Mucosa of descending colon (tissue), 3 donors: Measurements from ENCODE around the gene TBC1D4. TPM values are rescaled to one million over a fixed set of nuclear protein-coding genes. Genes with fewer than 3 reads are reported as not detected.

Source experiments
- ATAC-seq: fragments of 200-7000 bp; cut with Tn5 transposase; one replicate; pipeline ENCODE4 v1.9.1; 2020; ENCODE audit warnings: mild to moderate bottlenecking, moderate library complexity
- DNase-seq, 3 donors: peaks; one replicate each; pipeline ENCODE4 v3.0.0-alpha.2; 2020
- H3K36me3 ChIP-seq: fragments of 200-600 bp; one replicate; pipeline ENCODE4 v1.8.0; 2021; ENCODE audit warnings: low read depth, mild to moderate bottlenecking
- H3K4me1 ChIP-seq: fragments of 200-600 bp; one replicate; pipeline ENCODE4 v1.8.0; 2021; ENCODE audit warnings: low read depth, mild to moderate bottlenecking
- H3K4me3 ChIP-seq: fragments of 200-600 bp; one replicate; pipeline ENCODE4 v1.8.0; 2021; ENCODE audit warnings: mild to moderate bottlenecking
- H3K9me3 ChIP-seq: fragments of 200-600 bp; one replicate; pipeline ENCODE4 v1.8.0; 2021; ENCODE audit warnings: mild to moderate bottlenecking
- CTCF ChIP-seq: fragments of 200-600 bp; IDR thresholded peaks from one replicate; pipeline ENCODE4 v1.8.0; 2022; ENCODE audit warnings: antibody characterized with exemption, mild to moderate bottlenecking
- intact Hi-C, 2 donors: fragments of 100-400 bp; cut with DNase I in 1 of 2; cut with micrococcal nuclease in 1 of 2; formaldehyde crosslinking; loops; one replicate each; pipeline versions ENCODE4 v1.11.0 to v1.11.1; 2022; cut with DNase I, micrococcal nuclease
- total RNA-seq, 3 donors: library from RNA; stranded (reverse); fragmentation: NEBNext Ultra II Directional in 2 of 3; extraction: Animal tissue kit (Norgen Biotek cat#: 25700) in 2 of 3; gene quantifications; one replicate each; pipeline versions ENCODE4 v1.2.1 to v1.2.4, GENCODE V29; 2021 to 2023
- donor health status: DM: no; HTN: no; CAD: no; lungs with moderate emphysema.
- donor health status: DM: no; HTN: no; CAD: no.
- donor health status: DM: no; HTN: yes; CAD: no.

The TBC1D4 gene
- total RNA-seq, 3 donors from 2014 or later, result 13.4 to 24.6 (median 13.8) TPM

DNA sequence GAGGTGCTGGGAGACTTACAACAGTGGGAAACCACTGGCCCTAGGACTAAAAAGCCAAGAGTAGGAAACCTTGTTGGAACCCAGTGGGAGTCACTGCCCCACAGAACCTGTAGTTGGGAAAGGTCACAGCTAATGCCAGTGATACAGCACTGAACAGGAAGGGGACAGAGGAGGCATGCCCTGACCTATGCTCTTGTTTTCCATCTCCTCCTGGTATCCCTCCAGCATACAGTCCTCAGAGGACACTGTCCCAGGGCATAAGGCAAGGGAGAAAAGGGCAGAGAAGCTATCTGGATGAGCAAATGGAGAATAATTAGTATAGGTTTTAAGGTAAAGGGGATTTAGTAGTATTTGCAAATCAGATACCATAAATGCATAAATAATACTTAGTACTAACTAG lies 11.2 kb upstream of the TBC1D4 start:
- TF ChIP-seq CTCF, result no peak
- ATAC-seq (no peak), DNase-seq (no peak)
- no peaks in the 10 kb centered on the region for H3K9me3 ChIP-seq
- no peak overlapping the region for H3K4me3 ChIP-seq
- intact Hi-C loops, result no loop called here
- peaks cover 5% of the 10 kb centered on the region for H3K4me1 ChIP-seq
- H3K36me3 ChIP-seq, result no peaks in the 10 kb centered on the region

DNA sequence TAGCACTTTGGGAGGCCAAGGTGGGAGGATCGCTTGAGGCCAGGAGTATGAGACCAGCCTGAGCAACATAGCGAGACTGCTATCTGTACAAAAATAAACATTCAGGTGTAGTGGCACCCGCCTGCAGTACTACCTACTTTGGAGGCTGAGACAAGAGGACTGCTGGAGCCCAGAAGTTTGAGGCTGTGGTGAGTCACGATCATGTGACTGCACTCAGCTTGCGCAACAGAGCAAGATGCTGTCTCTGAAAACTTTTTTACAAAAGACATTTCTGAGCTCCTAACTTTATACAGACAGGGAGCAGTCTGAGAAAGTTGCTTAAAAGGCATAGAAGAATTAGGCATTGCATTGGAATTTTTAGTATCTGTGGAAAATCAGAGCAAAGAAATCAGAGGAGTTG lies 10.4 kb upstream of the TBC1D4 start:
- H3K4me1 ChIP-seq, result peaks cover 5% of the 10 kb centered on the region
- ATAC-seq (no peak), DNase-seq (no peak)
- H3K36me3 ChIP-seq, result no peaks in the 10 kb centered on the region
- H3K4me3 ChIP-seq, result no peak overlapping the region
- TF ChIP-seq CTCF, result no peak
- intact Hi-C loops, result no loop called here
- no peaks in the 10 kb centered on the region for H3K9me3 ChIP-seq

GRCh38 chr13:75491376-75491775 lies 9.4 kb upstream of the TBC1D4 start:
- no peak for DNase-seq
- Histone ChIP-seq H3K9me3 (no peaks in the 10 kb centered on the region), H3K4me3 (no peak overlapping the region), H3K4me1 (peaks cover 5% of the 10 kb centered on the region), H3K36me3 (no peaks in the 10 kb centered on the region)
- no peak for TF ChIP-seq CTCF
- intact Hi-C loops, result no loop called here
- no peak for ATAC-seq

- no peak for TF ChIP-seq CTCF
- peak in 2 of 3 donors; percentile 32 to 38 for DNase-seq
- peaks cover 5% of the 10 kb centered on the region for H3K4me1 ChIP-seq
- no peaks in the 10 kb centered on the region for H3K36me3 ChIP-seq
- H3K4me3 ChIP-seq, result no peak overlapping the region
- H3K9me3 ChIP-seq, result no peaks in the 10 kb centered on the region
- intact Hi-C loops, result loop anchor here (10.0 kb wide), 2 partner anchors 55 to 115 kb away; partner anchors contain the start of gene UCHL3 (in 1 of the 2)
- ATAC-seq, result peak; percentile 60
Measured at GRCh38 chr13:75489502-75490263, 7.7 kb upstream of the TBC1D4 start.

GRCh38 chr13:75486146-75487062 lies 4.4 kb upstream of the TBC1D4 start:
- no peak for ATAC-seq
- H3K4me1 ChIP-seq, result peaks cover 5% of the 10 kb centered on the region
- peaks cover 8% of the 10 kb centered on the region for H3K36me3 ChIP-seq
- no peaks in the 10 kb centered on the region for H3K9me3 ChIP-seq
- TF ChIP-seq CTCF, result no peak
- H3K4me3 ChIP-seq, result no peak overlapping the region
- intact Hi-C loops, result loop anchor here (10.0 kb wide), 2 partner anchors 58 to 112 kb away; partner anchors contain the start of gene UCHL3 (in 1 of the 2)
- DNase-seq, result no peak
